HG03432 (cell line): Measurements from ENCODE around the gene ZNRF3.
"Not testable (repeated sequence)": the region's sequence is repeated elsewhere in the genome, so short reads cannot be mapped to it uniquely, and the experiment has no call there.

ENCODE experiments used
- ATAC-seq: cut with Tn5 transposase; IDR thresholded peaks from one replicate; pipeline ENCODE4 v1.9.1; 2021; ENCODE audit warnings: mild to moderate bottlenecking, moderate library complexity; ENCODE audit not compliant: unreplicated experiment

ZNRF3 gene

GRCh38 chr22:29081517-29082236 lies 198.3 kb downstream of the ZNRF3 start:
- no peak for ATAC-seq

GRCh38 chr22:29082826-29083545 lies 199.6 kb downstream of the ZNRF3 start:
- ATAC-seq = no peak

- ATAC-seq = not testable (repeated sequence)
Observed at GRCh38 chr22:29083576-29083932, 200.2 kb downstream of the ZNRF3 start.

GRCh38 chr22:29083933-29084591 lies 200.7 kb downstream of the ZNRF3 start:
- ATAC-seq = no peak

GRCh38 chr22:29087012-29087411 lies 203.6 kb downstream of the ZNRF3 start:
- ATAC-seq = no peak

- no peak for ATAC-seq
Observed at GRCh38 chr22:29088809-29089208, 205.4 kb downstream of the ZNRF3 start.

- ATAC-seq = no peak
Observed at GRCh38 chr22:29089507-29089906, 206.1 kb downstream of the ZNRF3 start.

GRCh38 chr22:29090039-29090438 lies 206.7 kb downstream of the ZNRF3 start:
- ATAC-seq = no peak

- ATAC-seq = no peak
Observed at GRCh38 chr22:29092243-29092642, 208.9 kb downstream of the ZNRF3 start.

- no peak for ATAC-seq
Observed at GRCh38 chr22:29093030-29093429, 209.7 kb downstream of the ZNRF3 start.

GRCh38 chr22:29093501-29094300 lies 210.3 kb downstream of the ZNRF3 start:
- no peak for ATAC-seq

- no peak for ATAC-seq
Observed at GRCh38 chr22:29095459-29095858, 212.1 kb downstream of the ZNRF3 start.

- no peak for ATAC-seq
Observed at GRCh38 chr22:29096736-29097669, 213.6 kb downstream of the ZNRF3 start.

- no peak for ATAC-seq
Observed at GRCh38 chr22:29098296-29098695, 214.9 kb downstream of the ZNRF3 start.

- ATAC-seq = no peak
Observed at GRCh38 chr22:29102300-29102699, 218.9 kb downstream of the ZNRF3 start.

GRCh38 chr22:29103121-29103520 lies 219.7 kb downstream of the ZNRF3 start:
- no peak for ATAC-seq

GRCh38 chr22:29105468-29105867 lies 222.1 kb downstream of the ZNRF3 start:
- no peak for ATAC-seq

GRCh38 chr22:29106839-29107238 lies 223.5 kb downstream of the ZNRF3 start:
- no peak for ATAC-seq
